Transverse colon (tissue), 4 donors: Measurements from ENCODE around the gene COL19A1.

Experiments
- POLR2A ChIP-seq: fragments of 450-650 bp; IDR thresholded peaks from one replicate; pipeline ENCODE4 v1.6.1; 2016; ENCODE audit warnings: antibody characterized with exemption, mild to moderate bottlenecking, moderate library complexity
- POLR2AphosphoS5 ChIP-seq, 3 donors: sonication (generic); formaldehyde crosslinking; IDR thresholded peaks; one replicate each; pipeline ENCODE4 v1.6.1; 2016; ENCODE audit warnings: antibody characterized with exemption in 3 of 3
- TF ChIP-seq, protein P1 (sequence below), 5 experiments: fragments of 200-600 bp in 3 of 5; fragments of 450-650 bp in 2 of 5; sonication (generic) in 3 of 5; IDR thresholded peaks; 1 replicate in 2 of 5; 2 replicates in 3 of 5; pipeline ENCODE4 v1.5.1; 2016 to 2017; ENCODE audit warnings: antibody characterized with exemption in 5 of 5, inconsistent platforms in 3 of 5, mild to moderate bottlenecking in 2 of 5, moderate library complexity in 1 of 5

DNA sequence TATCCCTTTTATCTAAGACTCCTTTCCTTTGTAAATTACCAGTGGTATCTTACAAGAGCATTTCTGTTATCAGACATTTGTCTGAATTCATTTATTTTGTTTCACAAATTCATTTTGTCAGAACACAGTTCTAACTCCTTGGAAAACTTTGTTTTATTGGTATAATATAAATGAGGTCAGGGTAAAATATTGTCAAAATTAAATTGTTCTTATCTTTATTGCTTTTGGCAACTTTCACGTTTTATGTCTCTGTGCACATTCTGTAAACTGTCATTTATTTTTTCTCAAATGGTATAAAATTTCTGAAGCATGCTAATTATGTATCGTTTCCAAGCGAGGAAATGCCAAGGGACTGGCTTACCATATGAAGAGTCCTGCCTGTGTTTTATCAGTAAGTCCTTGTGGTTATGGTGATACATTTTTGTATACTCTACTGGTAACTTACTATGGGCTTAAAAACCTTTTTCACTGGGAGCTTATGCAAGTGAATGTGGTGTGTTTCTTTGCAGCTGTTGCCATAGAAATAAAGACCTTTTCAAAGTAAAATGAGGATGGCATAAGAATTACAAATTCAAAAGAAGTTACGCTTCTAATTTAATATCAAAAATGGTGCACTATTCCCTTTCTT lies 214.2 kb downstream of the COL19A1 start:
- no peak for TF ChIP-seq POLR2A
- TF ChIP-seq, protein P1, sequence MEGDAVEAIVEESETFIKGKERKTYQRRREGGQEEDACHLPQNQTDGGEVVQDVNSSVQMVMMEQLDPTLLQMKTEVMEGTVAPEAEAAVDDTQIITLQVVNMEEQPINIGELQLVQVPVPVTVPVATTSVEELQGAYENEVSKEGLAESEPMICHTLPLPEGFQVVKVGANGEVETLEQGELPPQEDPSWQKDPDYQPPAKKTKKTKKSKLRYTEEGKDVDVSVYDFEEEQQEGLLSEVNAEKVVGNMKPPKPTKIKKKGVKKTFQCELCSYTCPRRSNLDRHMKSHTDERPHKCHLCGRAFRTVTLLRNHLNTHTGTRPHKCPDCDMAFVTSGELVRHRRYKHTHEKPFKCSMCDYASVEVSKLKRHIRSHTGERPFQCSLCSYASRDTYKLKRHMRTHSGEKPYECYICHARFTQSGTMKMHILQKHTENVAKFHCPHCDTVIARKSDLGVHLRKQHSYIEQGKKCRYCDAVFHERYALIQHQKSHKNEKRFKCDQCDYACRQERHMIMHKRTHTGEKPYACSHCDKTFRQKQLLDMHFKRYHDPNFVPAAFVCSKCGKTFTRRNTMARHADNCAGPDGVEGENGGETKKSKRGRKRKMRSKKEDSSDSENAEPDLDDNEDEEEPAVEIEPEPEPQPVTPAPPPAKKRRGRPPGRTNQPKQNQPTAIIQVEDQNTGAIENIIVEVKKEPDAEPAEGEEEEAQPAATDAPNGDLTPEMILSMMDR (IDR thresholded peaks at IDR 0.05) = no peak
- TF ChIP-seq POLR2AphosphoS5 (IDR thresholded peaks at IDR 0.05) = no peak
